A549 (cell line): Measurements from ENCODE around the gene RDH12. TPM values are rescaled to one million over a fixed set of nuclear protein-coding genes. Genes with fewer than 3 reads are reported as not detected.

Experiments
- ATAC-seq, 2 experiments: fragments of 200-7000 bp in 1 of 2; fragments of >200 bp in 1 of 2; cut with Nextera tagmentation in 1 of 2; cut with Tn5 transposase in 1 of 2; 3 replicates each; pipeline versions ENCODE4 v1.8.0 to v1.9.1; 2018 to 2020; ENCODE audit warnings: mild to moderate bottlenecking in 1 of 2, moderate library complexity in 1 of 2
- CTCF ChIA-PET: fragments of 300-600 bp; sonication (Branson Sonifier 250); formaldehyde crosslinking; extraction: SDS; loops from one replicate; lab custom pipeline; 2021; ENCODE audit warnings: antibody characterized with exemption, inconsistent platforms; lab: Yijun Ruan, JAX
- POLR2A ChIA-PET: fragments of 350-600 bp; formaldehyde crosslinking; extraction: SDS; loops from one replicate; lab custom pipeline; 2021; ENCODE audit warnings: antibody characterized with exemption, inconsistent platforms; lab: Yijun Ruan, JAX
- DNase-seq, 2 experiments: peaks; one replicate each; pipeline versions ENCODE4 v3.0.0 to v3.0.0-alpha.2; 2011 to 2016; ENCODE audit warnings: low read depth in 1 of 2, low spot score in 1 of 2
- FAIRE-seq: peaks from 2 replicates; lab custom pipeline; 2011; peaks lifted over from hg19 to GRCh38; lab: Jason Lieb, UNC
- H3K27ac ChIP-seq, 2 experiments: fragments of >200 bp; sonication (Bioruptor Twin); formaldehyde crosslinking; 3 replicates each; pipeline ENCODE4 v1.5.1; 2016 to 2017
- H3K4me1 ChIP-seq: fragments of >200 bp; sonication (Bioruptor Twin); formaldehyde crosslinking; 3 replicates; pipeline ENCODE4 v1.6.1; 2016
- H3K4me2 ChIP-seq: fragments of >200 bp; sonication (Bioruptor Twin); formaldehyde crosslinking; 3 replicates; pipeline ENCODE4 v1.6.1; 2016
- H3K4me3 ChIP-seq: fragments of >200 bp; sonication (Bioruptor Twin); formaldehyde crosslinking; 3 replicates; pipeline ENCODE4 v1.5.1; 2016
- H3K9me3 ChIP-seq: fragments of >200 bp; sonication (Bioruptor Twin); formaldehyde crosslinking; 3 replicates; pipeline ENCODE4 v1.6.1; 2016
- BCL3 ChIP-seq: fragments of >200 bp; sonication (Bioruptor Twin); formaldehyde crosslinking; IDR thresholded peaks from 3 replicates; pipeline ENCODE4 v1.6.1; 2016
- CHD2 ChIP-seq: fragments of 150-350 bp; IDR thresholded peaks from 2 replicates; pipeline ENCODE4 v1.6.1; 2014; ENCODE audit warnings: low read length; ENCODE audit not compliant: partially characterized antibody
- CTCF ChIP-seq: fragments of >200 bp; sonication (Bioruptor Twin); formaldehyde crosslinking; IDR thresholded peaks from 3 replicates; pipeline ENCODE4 v1.5.1; 2016
- E2F6 ChIP-seq: IDR thresholded peaks from 2 replicates; pipeline ENCODE4 v1.6.1; 2012; ENCODE audit warnings: low read depth, borderline replicate concordance
- EHF ChIP-seq: fragments of 250-450 bp; sonication (Bioruptor Pico); IDR thresholded peaks from 2 replicates; pipeline ENCODE4 v1.5.0; 2020; ENCODE audit warnings: mild to moderate bottlenecking
- FOSL2 ChIP-seq, 2 experiments: fragments of 450-650 bp in 1 of 2; fragments of >200 bp in 1 of 2; sonication (Bioruptor Twin) in 1 of 2; formaldehyde crosslinking; IDR thresholded peaks; 2 replicates each; pipeline versions ENCODE4 v1.5.0 to v1.6.1; 2016 to 2020; ENCODE audit warnings: mild to moderate bottlenecking in 1 of 2, moderate library complexity in 1 of 2
- HDAC2 ChIP-seq: fragments of 200-600 bp; sonication (generic); IDR thresholded peaks from 2 replicates; pipeline ENCODE4 v1.6.1; 2016
- HEYL ChIP-seq: fragments of 250-450 bp; sonication (Bioruptor Pico); IDR thresholded peaks from 2 replicates; pipeline ENCODE4 v1.8.0; 2021; ENCODE audit warnings: mild to moderate bottlenecking, moderate library complexity
- HMGXB4 ChIP-seq: fragments of 250-450 bp; sonication (Bioruptor Pico); IDR thresholded peaks from 2 replicates; pipeline ENCODE4 v1.5.0; 2021; ENCODE audit warnings: mild to moderate bottlenecking, moderate library complexity, borderline replicate concordance
- HOXB5 ChIP-seq: fragments of 250-450 bp; sonication (Bioruptor Pico); IDR thresholded peaks from 2 replicates; pipeline ENCODE4 v1.5.0; 2020; ENCODE audit warnings: mild to moderate bottlenecking, moderate library complexity
- JUN ChIP-seq, 2 experiments: fragments of >200 bp; sonication (Bioruptor Twin); formaldehyde crosslinking; IDR thresholded peaks; 2 replicates in 1 of 2; 3 replicates in 1 of 2; pipeline ENCODE4 v1.6.1; 2016 to 2017
- MAFK ChIP-seq: fragments of 450-650 bp; IDR thresholded peaks from 2 replicates; pipeline ENCODE4 v1.6.1; 2014; ENCODE audit not compliant: partially characterized antibody
- MAX ChIP-seq: IDR thresholded peaks from 2 replicates; pipeline ENCODE4 v1.6.1; 2012
- NFE2L2 ChIP-seq: fragments of 150-350 bp; conservative IDR thresholded peaks from 2 replicates; pipeline ENCODE4 v1.6.1; 2014; ENCODE audit warnings: low read length
- NPAS2 ChIP-seq: fragments of 250-450 bp; sonication (Bioruptor Pico); IDR thresholded peaks from 2 replicates; pipeline ENCODE4 v1.8.0; 2022; ENCODE audit warnings: mild to moderate bottlenecking, moderate library complexity, borderline replicate concordance
- PHF8 ChIP-seq: fragments of 200-600 bp; sonication (generic); IDR thresholded peaks from 2 replicates; pipeline ENCODE4 v1.6.1; 2016; ENCODE audit warnings: low read depth, mild to moderate bottlenecking, antibody characterized with exemption, moderate library complexity, borderline replicate concordance
- POLR2A ChIP-seq: IDR thresholded peaks from 2 replicates; pipeline ENCODE4 v1.6.1; 2012; ENCODE audit warnings: mild to moderate bottlenecking, low read length
- POLR2AphosphoS2 ChIP-seq: conservative IDR thresholded peaks from 2 replicates; pipeline ENCODE4 v1.6.1; 2012; ENCODE audit warnings: low read length, improper control_type of control experiment, inconsistent platforms
- RARB ChIP-seq: fragments of 250-450 bp; sonication (Bioruptor Pico); IDR thresholded peaks from 2 replicates; pipeline ENCODE4 v1.8.0; 2021; ENCODE audit warnings: mild to moderate bottlenecking, moderate library complexity
- RNF2 ChIP-seq: fragments of 200-600 bp; sonication (generic); IDR thresholded peaks from 2 replicates; pipeline ENCODE4 v1.6.1; 2016; ENCODE audit warnings: low read depth, mild to moderate bottlenecking, antibody characterized with exemption, moderate library complexity, borderline replicate concordance
- TP53 ChIP-seq: fragments of 250-450 bp; sonication (Bioruptor Pico); IDR thresholded peaks from 2 replicates; pipeline ENCODE4 v1.5.0; 2021; ENCODE audit warnings: mild to moderate bottlenecking, moderate library complexity
- ZNF302 ChIP-seq: fragments of 250-450 bp; sonication (Bioruptor Pico); IDR thresholded peaks from 2 replicates; pipeline ENCODE4 v1.9.0; 2021; ENCODE audit warnings: inconsistent platforms, mild to moderate bottlenecking, moderate library complexity
- ZSCAN20 ChIP-seq: fragments of 250-450 bp; sonication (Bioruptor Pico); IDR thresholded peaks from 2 replicates; pipeline ENCODE4 v1.8.0; 2022; ENCODE audit warnings: mild to moderate bottlenecking, moderate library complexity
- WGBS: methylation state at CpG from one replicate; pipeline ENCODE4 v1.1.6; 2017; ENCODE audit errors: missing lambda C conversion rate; 5-methylcytosine and 5-hydroxymethylcytosine counted together
- polyA plus RNA-seq, 4 experiments: library from polyadenylated mRNA; depleted of rRNA in 3 of 4; stranded (reverse); fragments of >200 nt; fragmentation: RNase III in 1 of 4; extraction: RNeasy Plus Mini Kit Qiagen cat#74134 plus additional on column Dnase treatment in 1 of 4; gene quantifications; 2 replicates in 3 of 4; 3 replicates in 1 of 4; pipeline ENCODE4 v1.2.3, GENCODE V29; 2011 to 2017

Gene RDH12
- polyA plus RNA-seq, 2 of the 4 experiments (the other 2 are of a cell fraction) = 0.12 to 0.14 TPM

- WGBS = 30% methylated on average over 5 of the region's 5 CpGs
- CTCF ChIA-PET = interaction anchor here (0.7 to 20.0 kb wide), 11 partner anchors 14 to 247 kb away, joined by 4 to 243 read pairs (median 7); partner anchors contain the start of gene RDH11
- Histone ChIP-seq H3K4me1 (peaks cover 26% of the 10 kb centered on the region; the same call in 2 of the 3 replicates), H3K27ac (peak overlapping the region; percentile 96 to 99; a peak in 4 of 6 replicates), H3K9me3 (no peaks in the 10 kb centered on the region), H3K4me2 (peak overlapping the region; percentile 96), H3K4me3 (peak overlapping the region; percentile 97)
- no peak for ATAC-seq
- TF ChIP-seq RNF2 = no peak
- TF ChIP-seq POLR2AphosphoS2 = no peak
- no peak for TF ChIP-seq BCL3
- no peak for TF ChIP-seq TP53 (CRISPR knock-in tag)
- no peak for TF ChIP-seq NPAS2 (CRISPR knock-in tag)
- no peak for TF ChIP-seq HEYL
- TF ChIP-seq E2F6 = no peak
- no peak for TF ChIP-seq ZNF302 (CRISPR knock-in tag)
- no peak for TF ChIP-seq EHF (CRISPR knock-in tag)
- TF ChIP-seq RARB (CRISPR knock-in tag) = no peak
- no peak for TF ChIP-seq MAFK
- TF ChIP-seq ZSCAN20 (CRISPR knock-in tag) = no peak
- TF ChIP-seq CTCF = no peak
- TF ChIP-seq NFE2L2 = no peak
- no peak for TF ChIP-seq JUN (IDR thresholded peaks at IDR 0.05)
- no peak for TF ChIP-seq POLR2A
- DNase-seq = no peak
- no peak for FAIRE-seq
- POLR2A ChIA-PET = interaction anchor here (2.6 to 3.3 kb wide), 2 partner anchors 22 to 31 kb away, joined by 17 to 21 read pairs; partner anchors contain the start of gene RDH11
Measured at GRCh38 chr14:67673451-67673850, 28.2 kb upstream of the RDH12 start.

- POLR2A ChIA-PET = interaction anchor here (2.6 to 3.3 kb wide), 2 partner anchors 21 to 30 kb away, joined by 17 to 21 read pairs; partner anchors contain the start of gene RDH11
- Histone ChIP-seq H3K4me3 (peak overlapping the region; percentile 97), H3K4me2 (peak overlapping the region; percentile 96), H3K9me3 (no peaks in the 10 kb centered on the region), H3K4me1 (peaks cover 26% of the 10 kb centered on the region; the same call in 2 of the 3 replicates), H3K27ac (peak overlapping the region; percentile 96 to 99)
- CTCF ChIA-PET = interaction anchor here (0.6 to 20.0 kb wide), 12 partner anchors 14 to 247 kb away, joined by 3 to 243 read pairs (median 7); partner anchors contain the start of gene RDH11
- ATAC-seq (peak; percentile 88 to 91), DNase-seq (peak; percentile 72 to 80), FAIRE-seq (no peak)
- TF ChIP-seq HMGXB4 (CRISPR knock-in tag) (no peak), POLR2A (peak; percentile 71), MAX (no peak), FOSL2 (IDR thresholded peaks at IDR 0.05) (no peak), FOSL2 (CRISPR knock-in tag; IDR thresholded peaks at IDR 0.05) (no peak), PHF8 (peak; percentile 98; the same call in 1 of the 2 replicates), CHD2 (no peak), EHF (CRISPR knock-in tag) (no peak), HDAC2 (no peak; the same call in 1 of the 2 replicates), HOXB5 (CRISPR knock-in tag) (0 out of 2 replicates have a peak, but pooled peaks have one; percentile 18)
- 1% methylated on average over 11 of the region's 25 CpGs for WGBS
Measured at GRCh38 chr14:67674139-67674479, 27.6 kb upstream of the RDH12 start.
